ENCODE measurements around the gene MXD1. TPM values are rescaled to one million over a fixed set of nuclear protein-coding genes. Genes with fewer than 3 reads are reported as not detected.

MXD1 gene
- total and polyA plus RNA-seq, 8 donors: 1.5 to 8.6 (median 5.0) TPM

GRCh38 chr2:69966496-69966895 is 51.6 kb downstream of the MXD1 start:
- Histone ChIP-seq H3K4me1 (no peaks in the 10 kb centered on the region), H3K9me3 (no peaks in the 10 kb centered on the region), H3K4me3 (no peak overlapping the region), H3K27me3 (no peaks in the 10 kb centered on the region), H3K36me3 (no peaks in the 10 kb centered on the region), H3K27ac (no peak overlapping the region)
- FAIRE-seq (no peak), DNase-seq (no peak), ATAC-seq (no peak)
- intact Hi-C loops (cut with DNase I): no loop called here
- no peak for TF ChIP-seq CTCF (IDR thresholded peaks at IDR 0.05)
- 90 to 100% methylated on average over 2 of the region's 2 CpGs for WGBS, 2 donors

DNA sequence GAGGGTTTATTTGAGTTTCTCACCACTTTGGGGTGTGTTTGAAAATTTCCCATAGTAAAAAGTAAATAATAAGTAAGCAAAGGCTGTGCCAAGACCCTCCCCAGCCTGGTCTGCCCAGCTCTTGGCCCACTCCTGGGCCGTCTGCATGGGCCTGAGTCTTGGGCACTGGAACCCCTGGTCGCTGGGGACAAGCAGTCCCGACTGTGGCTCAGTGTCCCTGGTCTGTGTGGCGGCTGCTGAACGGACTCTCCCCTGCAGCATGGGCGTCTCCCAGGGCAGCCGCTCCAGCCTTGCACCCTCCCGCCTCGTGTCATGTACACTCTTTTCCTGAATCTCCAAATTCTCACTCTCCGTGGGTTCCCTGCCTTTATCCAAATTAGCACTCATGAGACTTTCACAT is 53.7 kb downstream of the MXD1 start:
- no peak overlapping the region for H3K27ac ChIP-seq
- intact Hi-C loops (cut with DNase I): no loop called here
- H3K36me3 ChIP-seq: no peaks in the 10 kb centered on the region
- no peak for ATAC-seq
- no peaks in the 10 kb centered on the region for H3K27me3 ChIP-seq
- WGBS, 2 donors: 77 to 83% methylated on average over 10 of the region's 10 CpGs
- FAIRE-seq: no peak
- DNase-seq: peak in 1 of 6 donors; percentile 29
- no peaks in the 10 kb centered on the region for H3K4me1 ChIP-seq
- no peak overlapping the region for H3K4me3 ChIP-seq
- no peak for TF ChIP-seq CTCF (IDR thresholded peaks at IDR 0.05)
- no peaks in the 10 kb centered on the region for H3K9me3 ChIP-seq

GRCh38 chr2:69969126-69969983 is 54.4 kb downstream of the MXD1 start:
- no peak overlapping the region for H3K27ac ChIP-seq
- H3K36me3 ChIP-seq: no peaks in the 10 kb centered on the region
- no peaks in the 10 kb centered on the region for H3K9me3 ChIP-seq
- no peak for TF ChIP-seq CTCF (IDR thresholded peaks at IDR 0.05)
- DNase-seq (peak in 1 of 6 donors; percentile 44), ATAC-seq (no peak), FAIRE-seq (no peak)
- no peaks in the 10 kb centered on the region for H3K4me1 ChIP-seq
- intact Hi-C loops (cut with DNase I): no loop called here
- 81 to 83% methylated on average over 16 of the region's 16 CpGs for WGBS, 2 donors
- H3K27me3 ChIP-seq: no peaks in the 10 kb centered on the region
- H3K4me3 ChIP-seq: no peak overlapping the region

DNA sequence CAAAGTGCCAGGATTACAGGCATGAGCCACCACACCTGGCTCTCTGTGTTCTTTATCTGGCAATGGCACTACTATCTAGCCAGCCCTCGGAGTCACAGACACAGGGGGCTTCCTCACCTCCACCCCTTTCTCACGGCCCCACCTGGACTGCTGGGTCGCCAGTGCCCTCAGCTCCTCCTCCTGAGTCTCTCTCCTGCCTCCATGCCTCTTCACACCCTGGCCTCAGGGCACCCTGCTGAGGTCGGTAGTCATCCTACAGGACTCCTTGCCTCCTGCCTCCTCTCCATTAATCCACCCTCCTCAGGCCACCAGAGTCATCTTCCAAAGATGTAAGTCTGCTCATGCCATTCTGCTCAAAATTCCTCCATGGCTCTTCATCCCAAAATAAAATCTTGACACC is 55.1 kb downstream of the MXD1 start:
- DNase-seq (peak in 1 of 6 donors; percentile 18), ATAC-seq (no peak), FAIRE-seq (no peak)
- Histone ChIP-seq H3K27me3 (no peaks in the 10 kb centered on the region), H3K4me3 (no peak overlapping the region), H3K4me1 (no peaks in the 10 kb centered on the region), H3K9me3 (no peaks in the 10 kb centered on the region), H3K36me3 (no peaks in the 10 kb centered on the region), H3K27ac (no peak overlapping the region)
- no peak for TF ChIP-seq CTCF (IDR thresholded peaks at IDR 0.05)
- intact Hi-C loops (cut with DNase I): no loop called here
- WGBS, 2 donors: 65 to 82% methylated on average over 4 of the region's 4 CpGs

DNA sequence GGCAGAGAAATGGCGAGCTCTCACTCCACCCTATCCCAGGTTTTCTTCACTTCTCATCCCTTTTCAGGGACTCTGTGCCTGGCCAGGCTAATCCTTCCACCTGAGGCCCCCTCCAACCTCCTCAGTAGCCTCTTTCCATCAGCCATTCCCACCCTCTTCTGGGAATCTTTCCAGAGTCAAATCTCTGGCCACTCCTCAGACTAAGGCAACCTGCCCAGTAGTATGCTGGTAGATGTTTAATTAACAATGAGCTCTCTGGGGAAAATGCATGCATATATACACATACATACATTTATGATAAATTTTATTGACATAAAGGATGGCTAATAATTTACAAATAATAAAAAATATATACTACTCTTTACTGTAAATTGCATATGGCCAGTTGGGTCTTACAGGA is 57.9 kb downstream of the MXD1 start:
- Histone ChIP-seq H3K4me1 (no peaks in the 10 kb centered on the region), H3K4me3 (no peak overlapping the region), H3K36me3 (no peaks in the 10 kb centered on the region), H3K27me3 (no peaks in the 10 kb centered on the region), H3K27ac (no peak overlapping the region), H3K9me3 (no peaks in the 10 kb centered on the region)
- ATAC-seq (no peak), DNase-seq (no peak), FAIRE-seq (no peak)
- intact Hi-C loops (cut with DNase I): no loop called here
- WGBS, 2 donors: 94 to 100% methylated on average over 1 of the region's 1 CpG
- no peak for TF ChIP-seq CTCF (IDR thresholded peaks at IDR 0.05)
